Smooth muscle cell of the brain vasculature (primary cell): Measurements from ENCODE around the gene PTPRS.
"Not testable (repeated sequence)": the region's sequence is repeated elsewhere in the genome, so short reads cannot be mapped to it uniquely, and the experiment has no call there.

Experiments
- DNase-seq: peaks from one replicate; pipeline ENCODE4 v3.0.0-alpha.2; 2012; ENCODE audit warnings: low read depth, low spot score

Gene PTPRS

DNA sequence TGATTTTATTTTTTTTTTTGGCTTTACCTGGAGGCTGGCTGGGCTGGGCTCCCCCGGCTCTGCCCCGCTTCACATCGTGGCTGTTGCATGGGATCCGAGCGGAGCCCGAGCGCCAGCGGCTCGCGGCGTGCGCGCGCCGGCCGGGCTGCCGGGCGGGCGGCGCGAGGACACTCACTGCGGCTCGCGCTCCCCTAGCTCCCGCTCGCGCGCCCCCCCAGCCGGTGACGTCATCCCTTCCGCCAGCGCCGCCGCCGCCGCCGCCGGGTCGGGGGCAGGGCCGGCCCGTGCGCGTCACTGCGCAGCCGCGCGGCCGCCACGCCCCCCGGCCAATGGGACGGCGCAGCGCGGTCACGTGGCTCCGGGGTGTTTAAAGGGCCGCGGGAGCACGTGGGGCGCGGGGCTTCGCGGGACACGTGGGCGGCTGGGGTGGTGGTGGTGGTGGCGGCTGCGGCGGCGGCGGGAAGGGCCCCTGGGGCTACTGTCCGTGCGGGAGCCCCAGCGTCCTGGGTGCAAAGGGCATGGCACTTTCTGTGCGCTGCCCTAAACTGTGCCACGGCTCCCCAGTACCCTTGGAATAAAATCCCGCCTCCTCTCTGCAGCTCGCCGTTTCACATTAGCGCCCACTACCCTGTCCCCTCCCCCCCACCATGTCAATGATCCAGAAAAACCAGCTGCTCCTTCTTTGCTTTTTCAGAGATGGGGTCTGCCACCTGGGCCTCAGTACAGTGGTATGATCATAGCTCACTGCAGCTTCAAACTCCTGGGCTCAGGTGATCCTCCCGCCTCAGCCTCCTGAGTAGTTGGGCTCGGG lies at the start of gene PTPRS:
TSS of gene PTPRS (minus strand) at position 176 of the 811 bp plus-strand sequence. CDS start 54,672 bp downstream, outside the sequence.
- DNase-seq: peak; percentile 18

DNA sequence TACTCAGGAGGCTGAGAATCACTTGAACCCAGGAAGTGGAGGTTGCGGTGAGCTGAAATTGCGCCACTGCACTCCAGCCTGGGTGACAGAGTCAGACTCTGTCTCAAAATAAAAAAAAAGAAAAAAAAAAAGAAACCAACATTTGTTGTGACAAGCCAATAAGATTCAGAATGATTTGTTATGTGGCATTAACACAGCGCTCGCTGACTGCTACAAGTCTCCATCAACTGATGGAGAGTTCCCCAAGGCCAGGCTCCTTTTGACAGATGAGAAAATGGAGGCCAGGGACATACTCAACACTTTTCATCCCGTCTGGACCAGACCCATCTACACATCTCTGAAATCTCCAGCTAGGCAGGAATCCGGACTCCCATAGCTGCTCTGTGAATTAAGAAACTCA lies 48.7 kb upstream of the PTPRS start:
- no peak for DNase-seq

DNA sequence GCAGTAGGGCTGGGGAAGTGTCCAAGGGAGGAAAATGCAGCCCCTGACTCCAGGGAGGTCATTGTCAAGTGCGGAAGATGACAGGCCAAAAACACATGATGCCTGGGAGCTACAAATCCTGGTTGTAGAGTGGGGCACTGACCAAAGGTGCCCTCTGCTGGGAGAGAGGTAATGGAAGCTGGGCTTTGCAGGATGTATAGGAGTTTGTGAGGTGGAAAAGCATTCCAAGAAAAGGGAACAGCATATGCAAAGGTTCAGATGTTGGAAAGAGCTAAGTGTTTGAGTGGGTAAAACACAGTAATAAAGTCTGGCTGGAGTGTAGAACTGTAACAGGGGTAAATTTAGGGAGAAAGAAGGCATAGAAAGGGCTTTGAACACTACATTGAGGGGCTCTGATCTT lies 46.9 kb upstream of the PTPRS start:
- DNase-seq: no peak

DNA sequence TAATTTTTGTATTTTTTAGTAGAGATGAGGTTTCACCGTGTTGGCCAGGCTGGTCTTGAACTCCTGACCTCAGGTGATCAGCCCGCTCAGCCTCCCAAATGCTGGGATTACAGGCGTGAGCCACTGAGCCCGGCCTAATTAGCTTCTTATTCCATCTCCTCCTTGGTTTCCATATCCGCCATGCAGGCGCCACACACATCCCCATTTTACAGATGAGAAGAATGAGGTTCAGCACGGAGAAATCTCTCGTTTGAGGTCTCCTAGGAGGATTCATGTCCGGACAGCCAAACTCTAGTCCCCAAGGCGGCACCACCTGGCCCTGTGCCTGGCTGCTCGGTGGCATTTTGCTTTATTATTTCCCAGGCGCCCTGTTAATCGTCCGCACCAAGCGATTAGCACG lies 46.2 kb upstream of the PTPRS start:
- DNase-seq: no peak

DNA sequence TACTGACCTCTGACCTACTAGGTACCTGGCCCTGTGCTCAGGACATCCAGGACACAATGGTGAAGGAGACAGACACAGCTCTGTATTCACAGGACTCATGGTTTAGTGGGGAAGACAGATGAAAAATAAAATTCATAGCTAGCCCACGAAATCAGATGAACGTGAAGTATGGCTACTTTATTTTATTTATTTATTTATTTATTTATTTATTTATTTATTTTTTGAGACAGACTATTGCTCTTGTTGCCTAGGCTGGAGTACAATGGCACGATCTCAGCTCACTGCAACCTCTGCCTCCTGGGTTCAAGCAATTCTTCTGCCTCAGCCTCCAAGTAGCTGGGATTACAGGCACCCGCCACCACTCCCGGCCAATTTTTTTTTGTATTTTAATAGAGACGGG lies 40.6 kb upstream of the PTPRS start:
- DNase-seq: not testable (repeated sequence)

DNA sequence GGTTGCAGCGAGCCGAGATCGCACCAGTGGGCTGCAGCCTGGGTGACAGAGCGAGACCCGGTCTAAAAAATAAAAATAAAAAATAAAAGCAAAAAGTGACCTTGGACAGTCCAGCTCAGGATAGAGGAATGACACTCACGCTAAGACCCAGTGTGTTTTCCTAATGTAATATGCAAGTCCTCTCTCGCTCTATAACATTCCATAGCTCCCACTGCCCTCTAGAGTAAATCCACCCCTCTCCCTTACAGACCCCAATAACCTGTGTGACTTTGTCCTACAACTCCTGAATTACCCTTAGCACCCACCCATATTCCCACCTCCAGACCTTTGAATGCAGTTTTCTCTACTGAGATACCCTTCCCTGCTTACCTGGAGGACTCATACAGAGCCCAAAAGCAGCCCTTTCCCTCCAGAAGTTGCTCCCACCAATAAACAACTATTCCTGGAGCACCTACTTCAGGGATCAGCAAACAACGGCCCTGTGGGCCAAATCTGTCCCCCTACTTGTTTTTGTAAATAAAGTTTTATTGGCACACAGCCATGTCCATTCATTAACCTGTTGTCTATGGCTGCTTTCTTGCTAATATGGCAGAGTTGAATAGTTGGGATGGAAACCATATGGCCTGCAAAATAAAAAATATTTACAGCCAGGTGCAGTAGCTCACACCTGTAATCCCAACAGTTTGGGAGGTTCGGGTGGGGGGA lies 39.8 kb upstream of the PTPRS start:
- no peak for DNase-seq

DNA sequence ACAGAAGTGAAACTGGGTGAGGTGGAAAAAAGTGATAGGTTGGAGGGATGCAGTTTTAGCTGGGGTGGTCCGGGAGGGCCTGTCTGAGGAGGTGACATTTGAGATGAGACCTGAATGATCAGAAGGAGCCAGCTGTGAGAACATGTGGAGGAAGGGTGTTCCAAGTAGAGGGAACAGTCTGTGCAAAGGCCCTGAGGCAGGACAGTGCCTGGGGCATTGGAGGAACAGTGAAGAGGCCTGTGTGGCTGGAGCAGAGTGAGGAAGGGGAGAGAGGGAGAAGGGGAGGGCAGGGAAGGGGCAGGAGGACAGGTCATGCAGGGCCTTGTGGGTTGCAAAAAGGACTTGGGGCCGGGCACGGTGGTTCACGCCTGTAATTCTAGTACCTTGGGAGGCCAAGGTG lies 36.3 kb upstream of the PTPRS start:
- DNase-seq: no peak

DNA sequence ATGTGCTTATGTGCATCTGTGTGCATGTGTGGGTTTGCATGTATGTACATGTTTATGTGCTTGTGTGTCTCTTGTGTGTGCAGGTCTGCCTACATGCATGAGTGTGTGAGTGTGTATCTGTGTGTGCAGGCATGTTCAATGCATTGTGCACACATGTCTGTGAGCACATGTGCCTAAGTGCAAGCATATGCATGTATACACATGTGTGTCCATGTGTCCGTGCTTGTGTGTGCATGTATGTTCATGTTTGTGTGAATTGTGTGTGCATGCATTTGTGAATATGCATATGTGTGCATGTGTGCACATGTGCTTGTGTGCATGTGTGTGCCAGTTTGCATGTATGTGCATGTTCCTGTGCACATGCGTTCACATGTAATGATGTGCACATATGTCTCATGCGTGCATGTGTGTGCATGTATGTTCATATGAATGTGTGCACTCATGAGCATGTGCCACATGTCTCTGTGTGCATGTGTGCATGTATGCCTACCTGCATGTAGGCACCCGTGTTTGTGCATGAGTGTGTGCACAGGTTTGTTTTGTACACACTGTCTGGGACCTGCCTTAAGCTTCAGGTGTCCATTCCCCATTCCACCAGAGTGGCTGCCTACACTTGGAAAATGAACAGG lies 32.1 kb upstream of the PTPRS start:
- no peak for DNase-seq

DNA sequence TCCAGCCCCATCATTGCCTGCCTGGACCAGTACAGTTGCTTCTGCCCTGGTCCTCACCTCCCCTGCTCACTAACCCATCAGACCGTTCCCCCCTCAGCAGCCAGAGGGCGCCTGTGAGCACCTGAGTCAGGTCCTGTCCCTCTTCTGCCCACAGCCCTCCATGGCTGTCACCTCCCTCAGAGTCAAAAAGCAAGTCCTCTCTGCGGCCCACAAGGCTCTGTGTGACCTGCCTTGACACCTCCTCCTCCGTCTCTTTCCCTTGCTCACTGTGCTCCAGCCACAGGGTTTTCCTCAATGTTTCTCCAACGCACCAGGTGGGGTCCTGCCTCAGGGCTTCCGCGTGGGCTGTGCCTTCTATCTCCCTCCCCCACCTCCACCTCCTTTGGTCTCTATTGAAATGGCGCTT lies 29.4 kb upstream of the PTPRS start:
- no peak for DNase-seq

DNA sequence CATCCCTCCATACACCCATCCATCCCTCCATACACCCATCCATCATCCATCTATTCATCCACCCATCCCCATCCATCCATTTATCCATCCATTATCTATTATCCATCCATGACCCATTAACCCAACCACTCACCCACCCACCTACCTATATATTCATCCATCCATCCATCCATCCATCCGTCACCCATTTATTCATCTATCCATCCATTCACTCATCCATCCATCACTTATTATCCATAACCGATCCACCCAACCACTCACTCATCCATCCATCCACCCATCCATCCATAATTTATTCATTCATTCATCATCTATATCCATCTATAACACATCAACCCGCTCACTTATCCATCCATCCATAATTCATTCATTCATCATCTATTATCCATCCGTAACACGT lies 28.7 kb upstream of the PTPRS start:
- no peak for DNase-seq

DNA sequence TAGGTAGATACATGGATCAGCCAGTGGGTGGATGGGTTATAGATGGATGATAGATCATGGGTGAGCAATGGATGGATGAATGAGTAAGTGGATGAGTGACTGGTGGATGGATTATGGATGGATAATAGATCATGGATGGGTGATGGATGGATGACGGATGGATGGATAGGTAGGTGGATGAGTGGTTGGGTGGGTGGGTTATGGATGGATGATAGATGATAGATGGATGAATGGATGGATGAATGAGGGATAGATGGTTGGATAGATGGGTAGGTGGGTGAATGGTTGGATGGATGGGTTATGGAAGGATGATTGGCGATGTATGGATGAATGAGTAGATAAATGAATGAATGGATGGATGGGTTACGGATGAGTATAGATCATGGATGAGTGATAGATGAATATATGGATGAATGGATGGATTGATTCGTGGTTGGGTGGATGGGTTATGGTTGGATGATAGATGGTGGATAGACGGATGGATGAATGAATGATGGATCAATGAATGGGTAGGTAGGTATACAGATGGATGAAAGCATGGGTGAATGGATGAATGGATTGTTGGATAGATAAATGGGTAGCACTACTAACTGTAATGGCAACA lies 27.0 kb upstream of the PTPRS start:
- DNase-seq: no peak

DNA sequence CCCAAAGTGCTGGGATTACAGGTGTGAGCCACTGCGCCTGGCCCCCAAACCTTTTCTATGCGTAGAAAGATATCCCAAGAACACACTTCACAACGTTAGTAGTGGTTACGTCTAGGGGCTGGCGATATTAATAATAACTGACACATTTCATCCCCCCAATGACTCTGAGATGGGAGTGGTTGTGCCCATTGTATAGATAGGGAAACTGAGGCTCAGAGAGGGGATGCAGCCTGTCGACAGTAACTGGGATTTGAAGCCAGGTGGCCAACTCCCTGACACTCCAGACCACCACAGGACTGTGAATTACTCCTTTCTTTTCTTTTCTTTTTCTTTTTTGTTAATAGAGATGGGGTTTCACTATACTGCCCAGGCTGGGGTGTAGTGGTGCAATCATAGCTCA lies 25.3 kb upstream of the PTPRS start:
- DNase-seq: no peak

DNA sequence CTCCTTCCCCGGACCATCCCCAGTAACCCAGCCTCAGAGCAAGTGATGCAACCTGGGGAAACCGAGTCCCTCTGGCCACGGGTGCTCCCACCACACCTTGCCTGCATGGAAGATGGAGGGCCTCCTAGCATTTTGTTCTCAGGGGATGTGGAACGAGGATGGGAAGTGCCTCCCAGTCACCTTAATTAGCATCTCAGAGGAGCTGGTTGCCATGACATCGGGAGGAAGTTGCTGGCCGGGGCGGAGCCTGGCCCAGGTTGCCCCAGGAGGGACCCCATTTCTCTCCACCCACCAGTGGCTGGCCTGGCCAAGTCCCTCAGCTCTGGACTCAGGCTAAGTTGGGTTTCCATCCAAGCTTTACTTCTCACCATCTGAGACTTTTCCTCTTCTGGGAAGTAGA lies 24.1 kb upstream of the PTPRS start:
- no peak for DNase-seq

DNA sequence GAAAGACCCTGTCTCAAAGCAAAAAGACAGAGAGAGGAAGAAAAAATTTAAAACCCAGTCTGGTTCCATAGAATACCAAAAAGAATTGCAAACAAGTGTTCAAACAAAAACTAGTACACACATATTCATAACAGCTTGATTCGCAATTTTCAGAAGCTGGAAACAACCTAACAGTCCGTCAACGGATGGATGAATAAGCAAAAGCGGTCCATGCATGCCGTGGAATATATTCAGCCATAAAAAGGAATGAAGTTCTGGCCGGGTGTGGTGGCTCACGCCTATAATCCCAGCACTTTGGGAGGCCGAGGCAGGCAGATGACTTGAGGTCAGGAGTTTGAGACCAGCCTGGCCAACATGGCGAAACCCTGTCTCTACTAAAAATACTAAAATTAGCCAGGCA lies 21.2 kb upstream of the PTPRS start:
- not testable (repeated sequence) for DNase-seq

DNA sequence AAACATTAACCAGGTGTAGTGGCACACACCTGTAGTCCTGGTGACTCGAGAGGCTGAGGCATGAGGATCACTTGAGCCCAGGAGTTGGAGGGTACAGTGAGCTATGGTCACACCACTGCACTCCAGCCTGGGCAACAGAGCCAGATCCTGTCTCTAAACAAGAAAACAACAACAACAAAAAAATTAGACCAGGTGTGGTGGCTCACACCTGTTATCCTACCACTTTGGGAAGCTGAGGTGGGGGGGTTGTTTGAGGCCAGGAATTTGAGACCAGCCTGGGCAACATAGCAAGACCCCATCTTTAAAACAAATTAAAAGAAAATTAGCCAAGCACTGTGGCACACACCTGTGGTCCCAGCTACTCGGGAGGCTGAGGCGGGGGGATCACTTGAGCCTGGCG lies 20.8 kb upstream of the PTPRS start:
- no peak for DNase-seq

DNA sequence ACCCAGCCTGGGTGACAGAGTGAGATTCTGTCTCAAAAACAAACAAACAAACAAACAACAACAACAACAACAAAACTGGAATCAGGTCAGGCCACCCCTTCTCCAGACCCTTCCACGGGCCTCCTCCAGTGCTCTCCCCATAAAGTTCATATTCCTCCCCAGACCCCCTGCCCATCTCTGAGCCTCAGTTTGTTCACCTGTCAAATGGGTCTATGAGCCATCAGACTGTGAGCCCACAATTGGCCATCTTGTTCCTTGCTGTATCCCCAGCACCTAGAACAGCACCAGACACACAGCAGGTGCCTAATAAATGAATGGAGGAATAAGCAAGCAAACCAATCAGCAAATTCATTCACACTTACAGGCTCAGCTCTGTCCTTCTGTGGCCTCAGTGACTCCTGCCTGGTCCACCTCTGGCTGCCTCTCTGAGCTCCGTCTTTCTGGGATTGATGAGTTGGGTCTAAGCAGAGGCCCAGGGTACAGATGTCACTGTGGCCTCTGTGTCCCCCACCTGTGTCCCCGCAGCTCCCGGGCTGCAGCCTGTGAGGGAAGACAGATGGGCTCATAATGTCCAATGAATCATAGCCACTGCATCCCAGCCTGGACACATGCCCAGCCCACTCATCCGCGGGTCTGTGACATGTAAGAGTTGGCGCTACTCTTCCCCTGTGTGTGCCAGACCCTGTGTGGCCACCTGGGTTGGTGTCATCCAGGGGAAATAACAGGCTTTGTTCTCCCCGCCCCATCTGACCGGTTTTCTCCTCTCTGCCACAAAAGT lies 19.6 kb upstream of the PTPRS start:
- no peak for DNase-seq

DNA sequence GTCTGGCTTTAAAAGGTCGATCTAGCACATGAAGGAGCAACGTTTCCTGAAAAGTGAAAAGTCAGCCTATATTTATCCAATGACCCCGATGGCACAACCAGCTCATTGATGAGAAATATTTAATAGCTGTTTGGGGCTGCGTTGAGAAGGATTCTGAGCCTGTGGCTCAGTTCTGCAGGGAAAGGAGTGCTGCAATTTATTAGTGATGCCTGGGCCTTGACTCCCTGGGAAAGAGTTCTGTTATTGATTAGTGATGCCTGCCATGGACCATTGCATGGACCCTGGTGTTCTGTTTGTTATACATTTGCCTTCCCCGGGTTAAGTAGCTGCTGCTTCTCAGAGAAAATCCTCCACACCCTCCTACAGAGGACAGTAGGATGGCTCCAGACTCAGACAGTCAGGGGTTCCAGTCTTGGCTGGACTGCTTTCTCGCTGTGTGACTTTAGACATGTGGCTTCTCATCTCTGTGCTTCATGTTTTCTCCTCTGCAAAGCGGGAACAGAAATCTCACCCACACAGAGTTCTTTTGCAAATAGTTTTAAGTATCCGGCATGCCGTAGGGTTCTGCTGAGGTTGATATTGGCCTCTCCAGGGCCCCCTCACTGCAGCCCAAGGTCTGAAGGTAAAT lies 17.7 kb upstream of the PTPRS start:
- no peak for DNase-seq

DNA sequence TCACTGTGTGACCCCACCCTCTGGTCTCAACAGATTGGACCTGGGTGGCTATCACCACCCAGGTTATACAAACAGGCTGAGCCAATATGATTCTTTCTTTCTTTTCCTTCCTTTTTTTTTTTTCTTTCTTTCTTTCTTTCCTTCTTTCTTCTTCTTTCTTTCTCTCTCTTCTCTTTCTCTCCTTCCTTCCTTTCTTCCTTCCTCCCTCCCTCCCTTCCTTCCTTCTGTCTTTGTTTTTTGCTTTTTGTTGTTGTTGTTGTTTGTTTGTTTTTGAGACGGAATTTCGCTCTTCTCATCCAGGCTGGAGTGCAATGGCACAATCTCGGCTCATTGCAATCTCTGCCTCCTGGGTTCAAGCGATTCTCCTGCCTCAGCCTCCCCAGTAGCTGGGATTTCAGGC lies 17.0 kb upstream of the PTPRS start:
- DNase-seq: no peak

DNA sequence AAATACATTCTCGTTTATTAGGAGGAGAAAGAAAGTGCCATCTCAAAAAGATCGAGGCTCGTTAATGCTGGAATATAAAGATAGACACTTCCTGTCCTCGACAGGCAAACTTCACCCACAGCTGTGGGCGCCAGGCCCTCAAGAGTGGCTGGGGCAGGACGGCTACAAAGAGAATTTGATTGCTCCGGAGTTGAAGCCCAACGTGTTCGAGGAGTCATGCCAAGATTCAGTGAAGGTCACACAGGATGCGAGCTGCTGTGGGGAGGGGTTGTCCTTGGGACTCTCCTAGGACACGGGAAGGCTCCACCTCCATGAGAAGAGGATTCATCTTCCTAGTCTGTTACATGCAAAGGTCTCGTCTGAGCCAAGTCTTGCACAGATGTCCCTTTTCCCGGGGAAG lies 16.3 kb upstream of the PTPRS start:
- no peak for DNase-seq

DNA sequence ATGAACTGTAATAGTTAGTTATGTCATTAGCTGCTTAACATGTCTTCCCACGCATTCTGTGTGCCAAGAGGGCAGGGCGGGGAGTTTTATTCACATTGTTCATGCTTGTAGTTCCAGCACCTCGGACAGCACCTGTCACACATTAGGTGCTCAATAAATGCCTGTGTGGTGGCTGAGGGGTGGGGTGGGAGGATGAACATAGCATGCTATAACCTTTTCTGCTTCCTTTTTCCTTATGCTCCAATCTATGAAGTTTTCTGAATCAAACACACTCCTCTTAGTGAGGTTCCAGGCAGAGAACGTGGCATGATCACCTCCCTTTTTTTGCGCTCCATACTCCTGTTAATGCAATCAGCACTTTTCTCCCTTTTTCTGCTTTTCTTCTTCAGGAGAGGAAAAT lies 15.8 kb upstream of the PTPRS start:
- no peak for DNase-seq

DNA sequence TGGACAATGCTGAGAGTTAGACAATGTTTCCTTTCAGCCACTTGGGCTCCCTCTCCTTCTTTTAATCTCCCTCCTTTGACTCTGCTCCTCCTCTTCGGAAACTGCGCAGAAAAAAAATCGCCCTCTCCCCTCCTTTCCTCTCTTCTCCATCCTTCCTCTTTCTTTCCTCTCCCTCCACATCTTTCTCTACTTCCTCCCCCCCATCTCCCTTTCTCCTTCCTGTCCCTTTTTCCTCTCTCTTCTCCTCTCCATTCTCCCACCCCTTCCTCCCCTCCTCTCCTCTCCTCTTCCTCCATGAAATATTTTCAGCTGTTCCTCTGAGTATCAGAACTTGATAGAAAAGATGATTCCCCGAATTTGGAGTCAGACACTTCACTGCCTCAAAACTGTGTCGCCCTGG lies 15.1 kb upstream of the PTPRS start:
- DNase-seq: no peak
